ENCODE measurements around the gene LARP4.

The LARP4 gene

DNA sequence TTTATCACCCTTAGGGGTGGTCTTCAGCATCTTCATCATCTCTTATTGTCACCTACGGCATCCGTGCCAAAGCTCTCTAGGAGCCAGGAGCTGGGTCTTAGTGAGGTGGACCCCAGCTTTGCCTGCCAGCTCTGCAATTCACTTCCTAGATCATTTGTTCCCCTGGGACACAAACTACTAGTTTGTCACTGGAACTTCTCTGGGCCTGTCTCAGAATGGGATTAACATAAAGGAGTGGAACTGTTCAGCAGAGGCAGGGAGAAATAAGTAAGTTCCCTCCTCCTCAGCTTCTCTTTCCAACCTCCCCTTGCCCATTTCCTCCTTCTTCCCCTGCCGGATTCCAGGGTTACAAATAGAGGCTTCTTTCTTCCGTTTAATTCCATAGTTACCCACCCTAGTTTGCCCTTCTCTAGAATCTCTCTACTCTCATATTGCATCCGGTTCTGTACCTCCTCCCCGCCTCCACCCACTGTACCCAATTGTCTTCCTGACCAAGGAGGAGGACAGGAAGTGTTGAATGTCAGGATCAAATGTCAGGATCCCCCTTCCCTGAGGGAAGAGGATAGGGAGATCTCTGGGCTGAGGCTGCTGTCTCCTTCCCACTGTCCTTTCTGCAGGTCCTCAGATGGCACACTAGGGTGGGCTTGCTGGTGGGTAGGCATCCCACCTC is 25.0 kb downstream of the LARP4 start:
- TF ChIP-seq SIN3A (IDR thresholded peaks at IDR 0.05; ENCODE audit: borderline replicate concordance, insufficient read depth, low read length) (no peak), FOXP2 (optimal IDR thresholded peaks at IDR 0.05; ENCODE audit: borderline replicate concordance, extremely low read depth, extremely low read length, insufficient read depth) (no peak), TAF1 (IDR thresholded peaks at IDR 0.05; ENCODE audit: borderline replicate concordance, insufficient read depth, low read length) (no peak), POLR2AphosphoS5 (IDR thresholded peaks at IDR 0.05; ENCODE audit: low read depth, low read length) (no peak)
- TF ChIP-seq, protein P1, sequence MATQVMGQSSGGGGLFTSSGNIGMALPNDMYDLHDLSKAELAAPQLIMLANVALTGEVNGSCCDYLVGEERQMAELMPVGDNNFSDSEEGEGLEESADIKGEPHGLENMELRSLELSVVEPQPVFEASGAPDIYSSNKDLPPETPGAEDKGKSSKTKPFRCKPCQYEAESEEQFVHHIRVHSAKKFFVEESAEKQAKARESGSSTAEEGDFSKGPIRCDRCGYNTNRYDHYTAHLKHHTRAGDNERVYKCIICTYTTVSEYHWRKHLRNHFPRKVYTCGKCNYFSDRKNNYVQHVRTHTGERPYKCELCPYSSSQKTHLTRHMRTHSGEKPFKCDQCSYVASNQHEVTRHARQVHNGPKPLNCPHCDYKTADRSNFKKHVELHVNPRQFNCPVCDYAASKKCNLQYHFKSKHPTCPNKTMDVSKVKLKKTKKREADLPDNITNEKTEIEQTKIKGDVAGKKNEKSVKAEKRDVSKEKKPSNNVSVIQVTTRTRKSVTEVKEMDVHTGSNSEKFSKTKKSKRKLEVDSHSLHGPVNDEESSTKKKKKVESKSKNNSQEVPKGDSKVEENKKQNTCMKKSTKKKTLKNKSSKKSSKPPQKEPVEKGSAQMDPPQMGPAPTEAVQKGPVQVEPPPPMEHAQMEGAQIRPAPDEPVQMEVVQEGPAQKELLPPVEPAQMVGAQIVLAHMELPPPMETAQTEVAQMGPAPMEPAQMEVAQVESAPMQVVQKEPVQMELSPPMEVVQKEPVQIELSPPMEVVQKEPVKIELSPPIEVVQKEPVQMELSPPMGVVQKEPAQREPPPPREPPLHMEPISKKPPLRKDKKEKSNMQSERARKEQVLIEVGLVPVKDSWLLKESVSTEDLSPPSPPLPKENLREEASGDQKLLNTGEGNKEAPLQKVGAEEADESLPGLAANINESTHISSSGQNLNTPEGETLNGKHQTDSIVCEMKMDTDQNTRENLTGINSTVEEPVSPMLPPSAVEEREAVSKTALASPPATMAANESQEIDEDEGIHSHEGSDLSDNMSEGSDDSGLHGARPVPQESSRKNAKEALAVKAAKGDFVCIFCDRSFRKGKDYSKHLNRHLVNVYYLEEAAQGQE (IDR thresholded peaks at IDR 0.05; ENCODE audit: insufficient read depth in 1 of 2, low read depth in 2 of 2, low read length in 2 of 2): no peak

DNA sequence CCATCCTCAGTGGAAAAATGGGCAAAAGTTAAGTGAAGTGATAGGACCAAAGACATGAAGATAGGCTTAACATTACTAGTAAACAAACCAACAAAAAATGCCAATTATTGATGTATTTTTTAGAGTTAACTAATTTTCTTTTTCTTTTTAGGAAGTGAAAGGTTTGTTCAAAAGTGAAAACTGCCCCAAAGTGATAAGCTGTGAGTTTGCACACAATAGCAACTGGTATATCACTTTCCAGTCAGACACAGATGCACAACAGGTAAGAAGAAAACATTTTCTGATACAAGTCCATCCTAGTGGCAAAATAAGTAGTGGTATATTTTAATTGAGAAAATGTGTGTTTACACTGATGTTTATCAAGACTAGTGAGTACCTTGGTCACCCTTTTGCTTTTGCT is 39.6 kb downstream of the LARP4 start:
- no peak for TF ChIP-seq TAF1 (IDR thresholded peaks at IDR 0.05; ENCODE audit: borderline replicate concordance, insufficient read depth, low read length)
- TF ChIP-seq, protein P1 (IDR thresholded peaks at IDR 0.05; ENCODE audit: insufficient read depth in 1 of 2, low read depth in 2 of 2, low read length in 2 of 2): no peak
- TF ChIP-seq FOXP2 (optimal IDR thresholded peaks at IDR 0.05; ENCODE audit: borderline replicate concordance, extremely low read depth, extremely low read length, insufficient read depth): no peak
- TF ChIP-seq POLR2AphosphoS5 (IDR thresholded peaks at IDR 0.05; ENCODE audit: low read depth, low read length): no peak
- no peak for TF ChIP-seq SIN3A (IDR thresholded peaks at IDR 0.05; ENCODE audit: borderline replicate concordance, insufficient read depth, low read length)

DNA sequence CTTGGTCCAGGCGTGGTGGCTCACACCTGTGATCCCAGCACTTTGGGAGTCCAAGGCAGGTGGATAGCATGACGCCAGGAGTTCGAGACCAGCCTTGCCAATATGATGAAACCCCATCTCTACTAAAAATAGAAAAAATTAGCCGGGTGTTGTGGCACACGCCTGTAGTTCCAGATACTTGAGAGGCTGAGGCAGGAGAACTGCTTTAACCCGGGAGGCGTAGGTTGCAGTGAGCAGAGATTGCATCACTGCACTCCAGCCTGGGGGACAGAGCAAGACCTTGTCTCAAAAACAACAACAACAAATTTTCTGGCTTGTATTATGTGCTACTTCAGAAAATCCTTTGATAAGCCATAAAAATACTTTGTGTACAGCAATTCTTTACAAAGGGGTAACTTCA is 41.1 kb downstream of the LARP4 start:
- TF ChIP-seq SIN3A (IDR thresholded peaks at IDR 0.05; ENCODE audit: borderline replicate concordance, insufficient read depth, low read length): no peak
- no peak for TF ChIP-seq TAF1 (IDR thresholded peaks at IDR 0.05; ENCODE audit: borderline replicate concordance, insufficient read depth, low read length)
- TF ChIP-seq FOXP2 (optimal IDR thresholded peaks at IDR 0.05; ENCODE audit: borderline replicate concordance, extremely low read depth, extremely low read length, insufficient read depth): no peak
- no peak for TF ChIP-seq POLR2AphosphoS5 (IDR thresholded peaks at IDR 0.05; ENCODE audit: low read depth, low read length)
- TF ChIP-seq, protein P1 (IDR thresholded peaks at IDR 0.05; ENCODE audit: insufficient read depth in 1 of 2, low read depth in 2 of 2, low read length in 2 of 2): no peak

DNA sequence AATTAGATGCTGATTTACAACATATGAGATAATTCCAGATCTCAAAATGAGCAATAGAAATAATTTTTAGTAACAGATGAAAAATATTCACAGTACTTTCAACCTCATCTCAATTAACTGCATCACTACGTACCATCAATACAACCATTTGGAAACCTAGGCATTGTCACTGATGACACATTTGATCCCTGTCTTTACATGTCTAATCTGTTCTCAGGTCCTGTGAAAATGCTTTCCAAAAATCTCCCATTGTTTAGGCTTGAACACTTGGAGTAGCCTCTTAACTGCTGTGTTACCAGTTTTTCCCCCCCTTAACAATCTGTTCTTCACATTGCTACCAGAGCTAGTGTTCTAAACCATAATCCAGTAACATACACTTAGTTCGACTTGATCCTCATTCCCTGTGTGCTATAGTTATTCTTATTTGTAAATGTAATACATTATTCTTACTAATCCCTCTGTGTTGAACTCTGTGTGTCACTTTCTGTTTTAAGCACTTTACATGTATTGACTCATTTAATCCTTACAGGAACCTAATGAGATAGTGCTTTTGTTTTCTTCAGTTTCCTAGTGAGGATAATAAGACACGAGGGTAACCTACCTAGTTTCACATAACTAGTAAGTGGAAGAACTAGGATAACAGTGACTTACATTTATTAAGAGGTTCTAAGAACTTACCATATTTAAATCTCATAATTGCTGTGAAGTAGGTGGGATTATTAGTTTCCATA is 41.7 kb downstream of the LARP4 start:
- TF ChIP-seq POLR2AphosphoS5 (IDR thresholded peaks at IDR 0.05; ENCODE audit: low read depth, low read length): no peak
- TF ChIP-seq FOXP2 (optimal IDR thresholded peaks at IDR 0.05; ENCODE audit: borderline replicate concordance, extremely low read depth, extremely low read length, insufficient read depth): no peak
- TF ChIP-seq, protein P1 (IDR thresholded peaks at IDR 0.05; ENCODE audit: insufficient read depth in 1 of 2, low read depth in 2 of 2, low read length in 2 of 2): no peak
- no peak for TF ChIP-seq SIN3A (IDR thresholded peaks at IDR 0.05; ENCODE audit: borderline replicate concordance, insufficient read depth, low read length)
- no peak for TF ChIP-seq TAF1 (IDR thresholded peaks at IDR 0.05; ENCODE audit: borderline replicate concordance, insufficient read depth, low read length)
